CD4-positive, alpha-beta T cell treated with Interleukin-1 beta for 1 hour (primary cell): Measurements from ENCODE around the gene CMSS1.
"Not testable (repeated sequence)": the region's sequence is repeated elsewhere in the genome, so short reads cannot be mapped to it uniquely, and the experiment has no call there.

Experiments
- DNase-seq, 2 donors: peaks; one replicate each; pipeline ENCODE4 v3.0.0-alpha.2; 2020 to 2022

Gene CMSS1

DNA sequence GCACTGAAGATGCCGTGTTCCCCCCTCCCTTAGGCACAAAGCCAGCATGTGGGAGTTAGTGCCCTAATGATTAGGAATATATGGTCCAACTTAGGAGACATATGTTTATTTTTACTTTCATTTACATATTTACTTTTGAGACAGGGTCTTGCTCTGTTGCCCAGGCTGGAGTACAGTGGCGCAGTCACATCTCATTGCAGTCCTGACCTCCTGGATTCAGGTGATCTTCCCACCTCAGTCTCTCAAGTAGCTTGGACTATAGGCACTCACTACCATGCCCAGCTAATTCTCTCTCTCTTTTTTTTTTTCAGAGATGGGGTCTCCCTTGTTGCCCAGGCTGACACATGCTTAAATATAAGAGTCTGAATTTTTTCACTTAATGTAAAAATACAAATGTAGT lies 391.5 kb downstream of the CMSS1 start:
- DNase-seq: no peak

DNA sequence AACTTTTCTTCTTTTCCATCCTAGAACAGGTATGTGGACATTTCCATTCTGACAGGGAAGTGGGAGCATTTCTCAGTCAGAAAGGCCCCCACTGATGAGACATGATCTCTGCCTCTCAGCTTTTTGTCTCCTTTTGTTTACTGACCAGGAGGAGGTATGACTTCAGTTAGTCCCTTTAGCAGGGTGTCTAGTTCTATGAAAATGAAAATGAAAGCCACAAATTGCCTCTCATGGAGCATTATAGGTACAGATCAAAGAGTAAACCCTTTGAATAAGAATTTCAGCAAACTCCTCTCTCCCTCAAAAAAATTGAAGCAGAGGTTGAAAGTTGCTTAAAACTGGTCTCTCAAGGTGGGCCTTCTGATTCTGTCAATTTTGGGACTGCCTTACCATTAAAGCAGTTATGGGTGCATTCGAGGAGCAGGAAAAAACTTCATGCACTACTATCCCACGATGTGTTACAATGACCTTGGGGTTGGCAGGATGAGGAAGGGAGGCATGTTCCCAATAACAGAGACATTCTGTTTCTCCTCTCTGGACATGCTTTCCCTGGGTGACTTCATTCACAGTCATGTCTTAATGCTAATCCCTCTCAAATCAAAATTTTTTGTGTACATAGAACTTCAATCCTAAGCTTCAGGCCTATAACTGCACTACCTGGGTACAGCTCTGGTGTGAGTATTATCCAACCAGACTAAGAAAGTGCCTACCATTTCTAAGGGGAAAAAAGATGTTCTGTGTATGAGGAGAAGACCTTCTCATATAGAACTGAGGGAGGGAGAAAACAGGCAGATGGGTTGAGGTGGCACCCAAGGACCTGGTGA lies 392.5 kb downstream of the CMSS1 start:
- peak in 1 of 2 donors; percentile 34 for DNase-seq

DNA sequence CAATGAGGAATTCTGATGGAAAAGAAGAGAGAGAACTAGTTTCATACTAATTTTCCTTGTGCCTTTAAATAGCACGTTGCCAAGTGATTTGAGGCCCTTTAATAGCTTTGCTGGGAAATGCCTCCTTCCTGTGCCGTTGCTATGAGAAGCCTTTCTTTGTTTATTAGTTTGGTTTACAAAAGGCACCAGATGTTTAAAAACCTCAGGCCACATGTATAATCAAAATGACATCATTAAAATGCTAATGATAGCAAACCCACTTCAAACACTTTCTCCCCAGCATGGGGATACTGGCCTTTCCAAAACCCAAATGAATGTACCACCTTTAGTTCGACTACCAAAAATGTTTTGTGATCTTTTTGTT lies 393.1 kb downstream of the CMSS1 start:
- peak in 1 of 2 donors; percentile 41 for DNase-seq

DNA sequence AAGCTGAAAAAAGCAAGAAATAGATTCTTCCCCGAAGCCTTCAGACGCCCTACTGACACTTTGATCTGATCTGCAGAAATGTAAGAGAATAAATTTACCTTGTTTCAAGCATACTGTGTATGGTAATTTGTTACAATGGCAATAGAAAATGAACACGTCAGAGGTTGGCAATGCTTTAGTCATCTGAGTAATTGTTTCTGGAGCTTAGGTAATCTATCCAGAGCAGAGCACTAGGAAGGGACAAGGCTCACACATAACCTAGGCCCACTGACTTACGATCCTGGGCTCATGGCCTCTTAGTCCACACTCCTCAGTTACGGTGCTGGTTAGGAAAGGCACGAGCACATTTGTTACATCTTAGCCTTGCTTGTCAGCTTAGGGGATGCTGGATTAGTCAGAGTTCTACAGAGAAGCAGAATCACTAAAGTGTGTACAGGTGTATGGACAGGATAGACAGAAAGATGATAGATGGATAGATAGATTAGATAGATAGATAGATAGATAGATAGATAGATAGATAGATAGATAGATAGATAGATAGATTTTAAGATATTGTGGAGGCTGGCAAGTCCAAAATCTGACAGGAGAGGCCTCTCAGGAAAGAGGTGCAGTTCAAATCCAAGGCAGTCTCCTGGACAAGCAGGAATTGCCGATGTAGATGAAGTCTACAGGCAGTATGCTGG lies 396.4 kb downstream of the CMSS1 start:
- DNase-seq: no peak

DNA sequence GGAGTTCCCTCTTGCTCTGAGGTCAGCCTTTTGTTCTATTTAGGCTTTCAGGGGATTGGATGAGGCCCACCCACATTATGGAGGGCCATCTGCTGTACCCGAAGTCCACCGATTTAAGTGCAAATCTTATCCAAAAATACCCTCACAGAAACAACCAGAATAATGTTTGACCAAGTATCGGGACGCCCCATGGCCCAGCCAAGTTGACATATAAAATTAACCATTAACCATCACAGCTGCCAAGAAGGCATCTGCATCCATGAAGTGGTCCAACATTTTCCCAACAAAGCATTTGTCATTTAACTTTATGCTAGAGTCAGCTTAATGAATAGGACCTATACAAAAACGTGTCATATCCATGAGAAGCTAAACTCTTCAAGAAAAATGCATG lies 396.9 kb downstream of the CMSS1 start:
- DNase-seq: no peak

DNA sequence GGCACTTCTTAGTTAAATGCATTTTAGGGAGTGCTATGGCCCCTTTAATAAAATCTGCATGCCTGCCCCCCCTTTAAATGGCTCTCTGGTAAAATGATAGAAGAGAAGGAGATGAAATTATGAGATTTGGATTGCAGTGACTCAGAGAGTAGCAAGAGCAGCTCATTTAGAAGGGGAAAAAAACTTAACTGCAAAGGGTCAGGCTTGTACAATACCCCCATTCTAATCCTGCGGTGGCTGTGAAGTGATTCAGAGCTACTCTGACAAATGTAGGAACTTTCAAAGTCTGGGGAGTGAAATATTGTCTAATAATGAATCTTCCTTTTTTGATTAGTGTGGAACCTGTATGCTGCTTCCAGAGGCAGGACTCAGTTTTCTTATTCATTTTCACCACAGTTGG lies 399.1 kb downstream of the CMSS1 start:
- no peak for DNase-seq

DNA sequence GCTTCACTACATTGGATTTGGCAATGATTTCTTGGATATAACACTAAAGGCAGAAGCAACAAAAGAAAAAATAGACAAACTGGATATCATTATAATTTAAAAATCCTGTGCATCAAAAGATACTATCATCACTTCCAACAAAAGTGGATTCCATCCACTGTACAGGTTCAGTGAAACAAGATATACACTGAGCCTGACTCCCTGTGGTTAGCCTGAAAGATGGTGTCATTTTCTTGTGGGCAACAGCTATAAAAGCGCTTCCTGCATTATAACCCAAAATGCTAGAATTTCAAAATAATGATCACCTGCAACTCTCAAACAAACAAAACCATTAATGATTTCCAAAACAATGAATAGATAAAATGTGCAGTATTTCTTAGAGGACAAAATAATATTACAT lies 403.5 kb downstream of the CMSS1 start:
- DNase-seq: no peak

DNA sequence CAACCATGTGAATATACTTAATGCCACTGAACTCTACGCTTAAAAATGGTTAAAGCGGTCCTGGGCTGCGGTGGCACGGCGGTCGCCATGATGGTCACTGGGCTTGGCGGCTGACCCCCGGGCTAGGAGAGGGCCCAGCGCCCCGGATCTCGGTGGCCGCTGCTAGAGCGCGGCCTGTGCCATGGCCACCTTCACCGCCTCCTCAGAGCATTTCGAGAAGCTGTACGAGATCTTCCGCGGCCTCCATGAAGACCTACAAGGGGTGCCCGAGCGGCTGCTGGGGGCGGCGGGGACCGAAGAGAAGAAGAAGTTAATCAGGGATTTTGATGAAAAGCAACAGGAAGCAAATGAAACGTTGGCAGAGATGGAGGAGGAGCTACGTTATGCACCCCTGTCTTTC lies 407.5 kb downstream of the CMSS1 start:
- DNase-seq: no peak

DNA sequence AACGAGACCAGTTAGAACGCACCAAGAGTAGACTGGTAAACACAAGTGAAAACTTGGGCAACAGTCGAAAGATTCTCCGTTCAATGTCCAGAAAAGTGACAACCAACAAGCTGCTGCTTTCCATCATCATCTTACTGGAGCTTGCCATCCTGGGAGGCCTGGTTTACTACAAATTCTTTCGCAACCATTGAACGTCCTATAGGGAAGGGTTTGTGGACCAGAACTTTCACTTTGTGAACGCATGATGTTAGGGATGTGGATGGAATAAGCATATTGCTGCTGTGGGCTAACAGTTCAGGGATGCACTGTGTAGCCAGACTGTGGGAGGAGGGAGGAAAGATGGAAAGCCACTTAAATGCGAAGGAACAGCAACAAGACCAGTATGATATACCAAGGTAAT lies 408.2 kb downstream of the CMSS1 start:
- DNase-seq: no peak

DNA sequence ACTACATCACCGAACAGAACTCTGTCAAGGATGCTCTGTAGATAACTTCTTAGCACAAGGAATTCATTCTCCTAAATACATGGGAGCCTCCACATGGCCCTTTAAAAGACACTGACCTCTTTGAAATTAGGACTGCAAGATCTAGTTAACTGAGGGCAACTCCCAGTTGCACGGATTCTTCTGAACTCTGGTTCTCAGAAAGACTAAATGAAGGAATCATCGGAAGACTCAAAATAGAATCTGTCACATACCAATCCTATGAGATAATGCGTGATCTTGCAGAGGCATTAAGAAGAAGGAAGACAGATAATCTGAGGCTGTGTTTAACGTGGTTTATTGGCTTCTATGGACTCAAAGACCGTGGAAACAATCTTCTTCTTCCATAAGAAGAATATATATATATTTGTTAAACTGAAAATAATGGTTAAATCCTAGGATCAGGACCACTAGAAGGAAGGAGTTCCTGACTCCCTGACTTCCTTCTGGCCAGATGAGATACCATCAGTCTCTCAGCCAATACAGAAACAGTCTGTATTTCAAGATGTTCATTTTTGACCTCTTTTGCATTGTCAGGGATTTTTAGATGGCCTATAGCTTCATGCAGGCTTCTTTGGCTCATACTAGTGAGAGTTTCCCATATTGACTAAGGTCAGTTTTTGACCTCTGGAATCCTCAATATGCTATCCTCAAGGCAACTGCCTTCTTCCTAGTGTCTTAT lies 409.2 kb downstream of the CMSS1 start:
- no peak for DNase-seq

DNA sequence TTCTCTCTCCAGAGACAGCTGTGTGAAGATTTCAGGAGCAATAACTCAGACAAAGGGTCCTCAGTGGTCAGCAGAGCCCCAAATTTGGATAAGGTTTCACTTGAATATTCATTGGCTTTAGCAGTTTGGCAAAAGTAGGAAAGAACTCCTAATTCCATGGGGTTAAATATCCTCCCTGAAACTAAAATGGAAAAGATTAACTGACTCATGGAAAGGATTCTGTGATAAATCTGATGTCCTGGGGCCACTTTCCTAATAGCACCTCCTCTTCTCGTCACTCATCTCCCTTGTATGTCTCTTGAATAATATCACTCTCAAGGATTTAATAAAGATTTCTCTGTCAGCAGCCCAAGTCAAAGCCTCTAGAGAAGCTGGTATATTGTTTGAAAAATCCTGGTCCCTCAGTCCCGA lies 409.9 kb downstream of the CMSS1 start:
- DNase-seq: no peak

DNA sequence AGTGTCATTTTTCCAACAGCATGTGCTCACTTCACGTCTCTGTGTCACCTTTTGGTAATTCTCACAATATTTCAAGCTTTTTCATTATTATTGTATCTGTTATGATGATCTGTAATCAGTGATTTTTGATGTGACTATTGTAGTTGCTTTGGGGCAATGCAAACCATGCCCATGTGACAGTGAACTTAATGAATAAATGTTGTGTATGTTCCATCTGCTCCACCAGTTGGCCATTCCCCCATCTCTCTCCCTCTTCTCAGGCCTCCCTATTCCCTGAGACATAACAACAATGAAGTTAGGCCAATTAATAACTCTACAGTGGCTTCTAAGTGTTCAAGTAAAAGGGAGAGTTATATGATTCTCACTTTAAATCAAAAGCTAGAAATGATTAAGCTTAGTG lies 410.6 kb downstream of the CMSS1 start:
- no peak for DNase-seq

DNA sequence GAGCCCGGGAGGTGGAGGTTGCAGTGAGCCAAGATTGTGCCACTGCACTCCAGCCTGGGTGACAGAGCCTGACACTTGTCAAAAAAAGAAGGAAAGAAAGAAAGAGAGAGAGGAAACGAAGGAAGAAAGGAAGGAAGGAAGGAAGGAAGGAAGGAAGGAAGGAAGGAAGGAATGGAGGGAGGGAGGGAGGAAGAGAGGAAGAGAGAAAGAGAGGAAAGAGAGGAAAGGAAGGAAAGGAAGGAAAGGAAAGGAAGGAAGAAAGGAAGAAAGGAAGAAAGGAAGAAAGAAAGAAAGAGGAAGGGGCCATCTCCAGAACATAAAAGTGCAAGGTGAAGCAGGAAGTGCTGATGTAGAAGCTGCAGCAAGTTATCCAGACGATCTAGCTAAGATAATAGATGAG lies 411.5 kb downstream of the CMSS1 start:
- not testable (repeated sequence) for DNase-seq

DNA sequence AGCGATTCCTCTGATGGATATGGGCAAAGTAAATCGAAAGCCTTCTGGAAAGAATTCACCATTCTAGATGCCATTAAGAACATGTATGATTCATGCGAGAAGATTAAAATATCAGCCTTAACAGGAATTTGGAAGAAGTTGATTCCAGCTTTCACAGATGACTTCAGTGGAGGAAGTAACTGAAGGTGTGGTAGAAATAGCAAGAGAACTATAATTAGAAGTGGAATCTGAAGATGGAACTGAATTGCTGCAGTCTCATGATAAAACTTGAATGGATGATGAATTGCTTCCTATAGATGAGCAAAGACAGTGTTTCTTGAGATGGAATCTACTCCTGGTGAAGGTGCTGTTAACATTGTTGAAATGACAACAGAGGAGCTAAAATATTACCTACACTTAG lies 413.0 kb downstream of the CMSS1 start:
- DNase-seq: no peak
